ENCODE data around the gene MAST4.

The MAST4 gene

DNA sequence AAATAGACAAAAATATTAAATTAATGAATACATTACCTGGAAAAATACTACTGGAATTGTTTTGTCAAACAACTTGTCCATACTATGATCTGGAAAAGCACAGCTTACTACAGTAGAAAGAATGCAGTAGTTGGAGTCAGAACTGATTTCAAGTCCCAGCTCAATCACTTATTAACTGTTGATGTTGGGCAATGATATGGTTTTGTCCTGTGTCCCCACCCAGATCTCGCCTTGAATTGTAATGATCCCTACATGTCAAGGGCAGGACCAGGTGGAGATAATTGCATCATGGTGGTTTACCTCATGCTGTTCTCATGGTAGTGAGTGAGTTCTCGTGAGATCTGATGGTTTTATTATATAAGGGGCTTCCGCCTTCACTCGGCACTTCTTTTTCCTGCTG lies 352.9 kb downstream of the MAST4 start:
- Histone ChIP-seq H3K4me2 (ENCODE audit: low read length, poor library complexity, severe bottlenecking) (no peak overlapping the region), H3K36me3 (ENCODE audit: control insufficient read depth in 1 of 2, insufficient read depth in 2 of 2, low read depth in 1 of 2, low read length in 2 of 2) (no peaks in the 10 kb centered on the region), H2BK120ac (ENCODE audit: low read depth, low read length) (no peak overlapping the region), H3K9ac (ENCODE audit: low read length) (no peak overlapping the region), H3K23ac (ENCODE audit: low read length in 2 of 2) (no peak overlapping the region), H3K4me3 (ENCODE audit: insufficient read depth in 1 of 2, low read depth in 1 of 2, low read length in 2 of 2) (no peak overlapping the region), H3K79me1 (replicated peaks; ENCODE audit: low read length, poor library complexity, severe bottlenecking) (no peaks in the 10 kb centered on the region), H3K4ac (ENCODE audit: low read depth in 1 of 2, low read length in 2 of 2) (no peak overlapping the region), H3K4me1 (ENCODE audit: control insufficient read depth, insufficient read depth, low read depth, low read length) (peaks cover 2% of the 10 kb centered on the region), H2AK5ac (ENCODE audit: low read length, severe bottlenecking) (no peak overlapping the region), H2BK15ac (ENCODE audit: low read depth, poor library complexity, severe bottlenecking) (no peak overlapping the region), H3K9me3 (ENCODE audit: control insufficient read depth, low read length) (no peaks in the 10 kb centered on the region), H3K27ac (ENCODE audit: low read length, poor library complexity, severe bottlenecking) (no peak overlapping the region), H4K8ac (ENCODE audit: low read length) (no peak overlapping the region), H3K14ac (ENCODE audit: low read length in 2 of 2) (no peak overlapping the region), H2BK5ac (ENCODE audit: low read depth, low read length, poor library complexity, severe bottlenecking) (no peak overlapping the region), H3K18ac (ENCODE audit: low read depth in 1 of 2, low read length in 2 of 2) (no peak overlapping the region), H2BK12ac (ENCODE audit: low read length in 2 of 2) (no peak overlapping the region), H3K27me3 (ENCODE audit: control insufficient read depth in 1 of 2, insufficient read depth in 1 of 2, low read length in 2 of 2) (no peaks in the 10 kb centered on the region), H4K91ac (ENCODE audit: low read length) (no peak overlapping the region), H2AFZ (ENCODE audit: low read depth, low read length) (no peak overlapping the region)
- DNase-seq, result no peak
- 100% methylated on average over 4 of the region's 4 CpGs for WGBS

DNA sequence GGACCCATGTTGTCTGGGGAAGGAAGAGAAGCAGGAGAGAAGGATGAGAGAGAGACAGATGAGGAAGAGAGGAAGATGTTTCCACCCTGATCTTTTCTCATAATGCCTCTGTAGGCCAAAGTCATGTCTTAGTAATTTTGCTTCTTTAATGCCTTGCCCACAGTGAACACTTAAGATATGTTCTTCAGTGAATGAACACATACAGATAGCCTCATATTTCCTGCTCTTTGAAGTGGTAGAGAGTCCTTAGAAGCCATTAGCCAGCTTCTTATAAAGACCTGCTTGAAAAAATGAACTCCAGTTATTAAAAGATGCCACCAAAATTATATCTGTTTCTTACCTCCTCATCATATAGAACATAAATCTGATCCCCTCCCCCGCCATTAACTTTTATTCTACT lies 356.0 kb downstream of the MAST4 start:
- no peak overlapping the region for H3K18ac ChIP-seq (ENCODE audit: low read depth in 1 of 2, low read length in 2 of 2)
- H4K8ac ChIP-seq (ENCODE audit: low read length), result no peak overlapping the region
- H3K23ac ChIP-seq (ENCODE audit: low read length in 2 of 2), result no peak overlapping the region
- H4K91ac ChIP-seq (ENCODE audit: low read length), result no peak overlapping the region
- H3K4me1 ChIP-seq (ENCODE audit: control insufficient read depth, insufficient read depth, low read depth, low read length), result no peaks in the 10 kb centered on the region
- H3K36me3 ChIP-seq (ENCODE audit: control insufficient read depth in 1 of 2, insufficient read depth in 2 of 2, low read depth in 1 of 2, low read length in 2 of 2), result no peaks in the 10 kb centered on the region
- H3K4ac ChIP-seq (ENCODE audit: low read depth in 1 of 2, low read length in 2 of 2), result no peak overlapping the region
- H3K9ac ChIP-seq (ENCODE audit: low read length), result no peak overlapping the region
- no peak overlapping the region for H2BK5ac ChIP-seq (ENCODE audit: low read depth, low read length, poor library complexity, severe bottlenecking)
- H3K14ac ChIP-seq (ENCODE audit: low read length in 2 of 2), result no peak overlapping the region
- H2BK12ac ChIP-seq (ENCODE audit: low read length in 2 of 2), result no peak overlapping the region
- H2BK15ac ChIP-seq (ENCODE audit: low read depth, poor library complexity, severe bottlenecking), result no peak overlapping the region
- H3K27me3 ChIP-seq (ENCODE audit: control insufficient read depth in 1 of 2, insufficient read depth in 1 of 2, low read length in 2 of 2), result no peaks in the 10 kb centered on the region
- no peaks in the 10 kb centered on the region for H3K79me1 ChIP-seq (replicated peaks; ENCODE audit: low read length, poor library complexity, severe bottlenecking)
- no peak overlapping the region for H3K4me2 ChIP-seq (ENCODE audit: low read length, poor library complexity, severe bottlenecking)
- no peak overlapping the region for H3K27ac ChIP-seq (ENCODE audit: low read length, poor library complexity, severe bottlenecking)
- H3K4me3 ChIP-seq (ENCODE audit: insufficient read depth in 1 of 2, low read depth in 1 of 2, low read length in 2 of 2), result no peak overlapping the region
- 91% methylated on average over 1 of the region's 1 CpG for WGBS
- no peak overlapping the region for H2AK5ac ChIP-seq (ENCODE audit: low read length, severe bottlenecking)
- H2AFZ ChIP-seq (ENCODE audit: low read depth, low read length), result no peak overlapping the region
- no peaks in the 10 kb centered on the region for H3K9me3 ChIP-seq (ENCODE audit: control insufficient read depth, low read length)
- no peak for DNase-seq
- H2BK120ac ChIP-seq (ENCODE audit: low read depth, low read length), result no peak overlapping the region

DNA sequence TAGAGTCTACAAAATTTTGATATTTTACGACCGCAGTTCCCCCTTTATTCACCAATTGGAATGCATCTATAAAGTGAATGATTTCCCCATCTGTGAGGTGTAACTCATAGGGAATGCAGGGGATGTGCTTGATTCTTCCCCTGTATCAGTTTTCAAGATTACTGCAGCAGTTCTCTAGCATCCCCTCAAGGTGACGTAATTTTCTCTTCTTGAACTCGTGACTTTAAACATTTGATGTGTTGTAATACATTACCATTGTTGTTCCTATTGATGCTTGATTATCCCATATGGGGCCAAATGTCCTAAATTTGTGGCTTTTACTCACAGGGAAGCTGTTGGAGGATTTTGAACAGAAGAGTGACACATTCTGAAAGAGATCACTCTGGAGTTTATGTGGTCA lies 360.2 kb downstream of the MAST4 start:
- no peaks in the 10 kb centered on the region for H3K4me1 ChIP-seq (ENCODE audit: control insufficient read depth, insufficient read depth, low read depth, low read length)
- H4K91ac ChIP-seq (ENCODE audit: low read length), result no peak overlapping the region
- H2AFZ ChIP-seq (ENCODE audit: low read depth, low read length), result no peak overlapping the region
- no peaks in the 10 kb centered on the region for H3K9me3 ChIP-seq (ENCODE audit: control insufficient read depth, low read length)
- no peak overlapping the region for H3K14ac ChIP-seq (ENCODE audit: low read length in 2 of 2)
- no peaks in the 10 kb centered on the region for H3K27me3 ChIP-seq (ENCODE audit: control insufficient read depth in 1 of 2, insufficient read depth in 1 of 2, low read length in 2 of 2)
- H3K4ac ChIP-seq (ENCODE audit: low read depth in 1 of 2, low read length in 2 of 2), result no peak overlapping the region
- H3K27ac ChIP-seq (ENCODE audit: low read length, poor library complexity, severe bottlenecking), result no peak overlapping the region
- no peak overlapping the region for H2BK12ac ChIP-seq (ENCODE audit: low read length in 2 of 2)
- no peaks in the 10 kb centered on the region for H3K79me1 ChIP-seq (replicated peaks; ENCODE audit: low read length, poor library complexity, severe bottlenecking)
- no peak overlapping the region for H2BK5ac ChIP-seq (ENCODE audit: low read depth, low read length, poor library complexity, severe bottlenecking)
- no peaks in the 10 kb centered on the region for H3K36me3 ChIP-seq (ENCODE audit: control insufficient read depth in 1 of 2, insufficient read depth in 2 of 2, low read depth in 1 of 2, low read length in 2 of 2)
- H2BK15ac ChIP-seq (ENCODE audit: low read depth, poor library complexity, severe bottlenecking), result no peak overlapping the region
- H2AK5ac ChIP-seq (ENCODE audit: low read length, severe bottlenecking), result no peak overlapping the region
- no peak overlapping the region for H3K18ac ChIP-seq (ENCODE audit: low read depth in 1 of 2, low read length in 2 of 2)
- no peak overlapping the region for H3K4me3 ChIP-seq (ENCODE audit: insufficient read depth in 1 of 2, low read depth in 1 of 2, low read length in 2 of 2)
- no peak overlapping the region for H3K9ac ChIP-seq (ENCODE audit: low read length)
- no peak overlapping the region for H2BK120ac ChIP-seq (ENCODE audit: low read depth, low read length)
- no peak overlapping the region for H3K4me2 ChIP-seq (ENCODE audit: low read length, poor library complexity, severe bottlenecking)
- H3K23ac ChIP-seq (ENCODE audit: low read length in 2 of 2), result no peak overlapping the region
- DNase-seq, result no peak
- 100% methylated on average over 2 of the region's 4 CpGs for WGBS
- H4K8ac ChIP-seq (ENCODE audit: low read length), result no peak overlapping the region

DNA sequence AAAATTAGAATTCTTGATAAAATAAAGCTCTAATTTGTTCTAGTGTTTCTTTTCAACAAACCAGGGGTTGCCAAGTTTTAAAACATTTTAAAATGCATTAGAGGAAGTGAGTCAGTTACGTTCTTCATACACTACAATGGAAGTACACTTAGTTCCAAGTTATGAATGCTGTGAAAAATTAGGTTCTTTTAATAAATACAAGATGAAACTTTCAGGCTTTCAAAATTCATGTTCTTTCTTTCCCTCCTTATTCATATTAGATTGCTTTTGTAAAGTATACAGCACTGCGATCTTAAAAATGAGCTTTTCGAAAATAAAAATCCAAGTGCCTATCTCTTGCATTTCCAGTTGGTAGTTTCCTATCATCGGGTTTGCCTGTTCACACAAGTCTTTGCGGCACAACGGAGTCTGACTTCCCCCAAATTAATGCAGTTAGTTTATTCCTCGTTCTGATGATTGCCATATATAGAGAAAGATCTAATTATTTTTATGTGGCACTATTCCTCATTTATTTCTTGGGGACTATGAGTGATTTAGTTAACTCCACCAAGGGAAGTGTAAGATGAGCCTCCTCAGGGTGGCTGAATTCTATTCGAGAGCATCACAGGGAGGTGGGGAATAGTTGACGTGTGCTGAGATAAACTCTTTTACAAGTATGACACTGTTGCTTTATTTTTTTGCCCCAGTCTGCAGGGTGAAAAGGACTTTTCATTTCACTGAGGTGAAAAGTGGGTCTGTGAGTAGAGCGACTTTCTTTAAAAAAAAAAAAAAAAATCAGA lies 362.2 kb downstream of the MAST4 start:
- peaks cover 5% of the 10 kb centered on the region for H3K79me1 ChIP-seq (replicated peaks; ENCODE audit: low read length, poor library complexity, severe bottlenecking)
- no peak overlapping the region for H4K8ac ChIP-seq (ENCODE audit: low read length)
- 66% methylated on average over 6 of the region's 10 CpGs for WGBS

More for the DNA sequence above, 362.2 kb downstream of the MAST4 start:
- Histone ChIP-seq H3K14ac (ENCODE audit: low read length in 2 of 2) (no peak overlapping the region), H3K4me2 (ENCODE audit: low read length, poor library complexity, severe bottlenecking) (peak overlapping the region; percentile 88), H2AK5ac (ENCODE audit: low read length, severe bottlenecking) (no peak overlapping the region), H2BK5ac (ENCODE audit: low read depth, low read length, poor library complexity, severe bottlenecking) (no peak overlapping the region), H2BK120ac (ENCODE audit: low read depth, low read length) (no peak overlapping the region), H2BK12ac (ENCODE audit: low read length in 2 of 2) (no peak overlapping the region), H3K27me3 (ENCODE audit: control insufficient read depth in 1 of 2, insufficient read depth in 1 of 2, low read length in 2 of 2) (no peaks in the 10 kb centered on the region), H3K4ac (ENCODE audit: low read depth in 1 of 2, low read length in 2 of 2) (no peak overlapping the region), H3K36me3 (ENCODE audit: control insufficient read depth in 1 of 2, insufficient read depth in 2 of 2, low read depth in 1 of 2, low read length in 2 of 2) (no peaks in the 10 kb centered on the region), H3K23ac (ENCODE audit: low read length in 2 of 2) (no peak overlapping the region), H3K4me1 (ENCODE audit: control insufficient read depth, insufficient read depth, low read depth, low read length) (no peaks in the 10 kb centered on the region), H3K9me3 (ENCODE audit: control insufficient read depth, low read length) (no peaks in the 10 kb centered on the region), H3K27ac (ENCODE audit: low read length, poor library complexity, severe bottlenecking) (peak overlapping the region; percentile 75), H3K4me3 (ENCODE audit: insufficient read depth in 1 of 2, low read depth in 1 of 2, low read length in 2 of 2) (peak overlapping the region in 1 of 2 experiments; percentile 82), H2BK15ac (ENCODE audit: low read depth, poor library complexity, severe bottlenecking) (no peak overlapping the region), H4K91ac (ENCODE audit: low read length) (no peak overlapping the region), H2AFZ (ENCODE audit: low read depth, low read length) (no peak overlapping the region), H3K18ac (ENCODE audit: low read depth in 1 of 2, low read length in 2 of 2) (no peak overlapping the region), H3K9ac (ENCODE audit: low read length) (peak overlapping the region; percentile 84)
- peak; percentile 49 for DNase-seq
